WTC11 (cell line): ENCODE results near the gene DNAI7. TPM values are rescaled to one million over a fixed set of nuclear protein-coding genes. Genes with fewer than 3 reads are reported as not detected.

Experiments
- ATAC-seq: fragments of 200-7000 bp; cut with Tn5 transposase; 2 replicates; pipeline ENCODE4 v1.10.0; 2021; ENCODE audit warnings: mild to moderate bottlenecking, moderate library complexity
- CTCF ChIA-PET: fragments of 300-600 bp; sonication (Branson Sonifier 250); formaldehyde crosslinking; loops from one replicate; lab custom pipeline; 2021; ENCODE audit warnings: antibody characterized with exemption; lab: Charles Lee
- POLR2A ChIA-PET: fragments of 350-600 bp; sonication (Branson Sonifier 250); formaldehyde crosslinking; loops from one replicate; lab custom pipeline; 2021; ENCODE audit warnings: antibody characterized with exemption; lab: Charles Lee
- DNase-seq: peaks from one replicate; pipeline ENCODE4 v3.0.0; 2021; ENCODE audit warnings: low spot score
- H3K27ac Mint-ChIP-seq: 2 replicates; pipeline ENCODE4 v1.8.0; 2021; ENCODE audit warnings: mixed read lengths
- H3K27me3 Mint-ChIP-seq: 2 replicates; pipeline ENCODE4 v1.8.0; 2021; ENCODE audit warnings: low read depth, mild to moderate bottlenecking, moderate library complexity, mixed read lengths
- H3K36me3 Mint-ChIP-seq: 2 replicates; pipeline ENCODE4 v1.8.0; 2021; ENCODE audit warnings: mixed read lengths
- H3K4me1 Mint-ChIP-seq: 2 replicates; pipeline ENCODE4 v1.8.0; 2022; ENCODE audit warnings: mixed read lengths
- H3K4me3 Mint-ChIP-seq: 2 replicates; pipeline ENCODE4 v1.8.0; 2021; ENCODE audit warnings: mild to moderate bottlenecking, moderate library complexity, mixed read lengths
- H3K9me3 Mint-ChIP-seq: 2 replicates; pipeline ENCODE4 v1.8.0; 2021; ENCODE audit warnings: mixed read lengths
- ESRRA ChIP-seq: sonication (generic); formaldehyde crosslinking; IDR thresholded peaks from 2 replicates; pipeline ENCODE4 v1.8.1; 2022; ENCODE audit warnings: mild to moderate bottlenecking, missing genetic modification reagents, borderline replicate concordance
- GTF2I ChIP-seq: fragments of 250-450 bp; sonication (Bioruptor Pico); conservative IDR thresholded peaks from 2 replicates; pipeline ENCODE4 v1.4.0; 2021; ENCODE audit warnings: mild to moderate bottlenecking
- JAZF1 ChIP-seq: fragments of 250-450 bp; sonication (Bioruptor Pico); IDR thresholded peaks from 2 replicates; pipeline ENCODE4 v1.9.0; 2021; ENCODE audit warnings: moderate library complexity, mild to moderate bottlenecking, inconsistent platforms
- KAT7 ChIP-seq: sonication (generic); formaldehyde crosslinking; IDR thresholded peaks from 2 replicates; pipeline ENCODE4 v1.8.1; 2023; ENCODE audit warnings: missing genetic modification reagents, mild to moderate bottlenecking, borderline replicate concordance
- MYBL2 ChIP-seq: sonication (generic); formaldehyde crosslinking; IDR thresholded peaks from 2 replicates; pipeline ENCODE4 v1.8.1; 2023; ENCODE audit warnings: mild to moderate bottlenecking, moderate library complexity, missing genetic modification reagents
- NR3C1 ChIP-seq: sonication (generic); formaldehyde crosslinking; conservative IDR thresholded peaks from 2 replicates; pipeline ENCODE4 v1.8.1; 2023; ENCODE audit warnings: low read depth, mild to moderate bottlenecking, missing genetic modification reagents
- SMAD4 ChIP-seq: sonication (generic); formaldehyde crosslinking; IDR thresholded peaks from 2 replicates; pipeline ENCODE4 v1.8.0; 2022; ENCODE audit warnings: mild to moderate bottlenecking, missing genetic modification reagents
- ZNF232 ChIP-seq: sonication (generic); formaldehyde crosslinking; IDR thresholded peaks from 2 replicates; pipeline ENCODE4 v1.8.0; 2022; ENCODE audit warnings: mild to moderate bottlenecking, missing genetic modification reagents
- ZNF416 ChIP-seq: fragments of 250-450 bp; sonication (Bioruptor Pico); IDR thresholded peaks from 2 replicates; pipeline ENCODE4 v1.9.0; 2021; ENCODE audit warnings: mild to moderate bottlenecking, inconsistent platforms
- ZNF423 ChIP-seq: fragments of 250-450 bp; sonication (Bioruptor Pico); IDR thresholded peaks from 2 replicates; pipeline ENCODE4 v2.1.2; 2022; ENCODE audit warnings: mild to moderate bottlenecking, moderate library complexity
- total RNA-seq: library from RNA; stranded (reverse); gene quantifications from 3 replicates; pipeline ENCODE4 v1.2.3, GENCODE V29; 2021
- TF ChIP-seq, protein P1 (sequence below): sonication (generic); formaldehyde crosslinking; IDR thresholded peaks from 2 replicates; pipeline ENCODE4 v1.8.0; 2023; ENCODE audit warnings: mild to moderate bottlenecking, missing genetic modification reagents
- TF ChIP-seq, protein P2 (sequence below): sonication (generic); formaldehyde crosslinking; IDR thresholded peaks from 2 replicates; pipeline ENCODE4 v1.8.0; 2022; ENCODE audit warnings: missing genetic modification reagents
- TF ChIP-seq, protein P3 (sequence below): sonication (generic); formaldehyde crosslinking; conservative IDR thresholded peaks from 2 replicates; pipeline ENCODE4 v1.8.1; 2023; ENCODE audit warnings: mild to moderate bottlenecking, low read depth, missing genetic modification reagents, moderate library complexity
- TF ChIP-seq, protein P4 (sequence below): fragments of 250-450 bp; sonication (Bioruptor Pico); IDR thresholded peaks from 2 replicates; pipeline ENCODE4 v1.9.0; 2021; ENCODE audit warnings: mild to moderate bottlenecking, borderline replicate concordance
- TF ChIP-seq, protein P5 (sequence below): sonication (generic); formaldehyde crosslinking; IDR thresholded peaks from 2 replicates; pipeline ENCODE4 v1.8.1; 2023; ENCODE audit warnings: mild to moderate bottlenecking, missing genetic modification reagents, moderate library complexity
- TF ChIP-seq, protein P6 (sequence below): sonication (generic); formaldehyde crosslinking; IDR thresholded peaks from 2 replicates; pipeline ENCODE4 v1.8.1; 2023; ENCODE audit warnings: mild to moderate bottlenecking, missing genetic modification reagents, borderline replicate concordance

The DNAI7 gene
- total RNA-seq, 1 experiment from 2014 or later, result not detected

DNA sequence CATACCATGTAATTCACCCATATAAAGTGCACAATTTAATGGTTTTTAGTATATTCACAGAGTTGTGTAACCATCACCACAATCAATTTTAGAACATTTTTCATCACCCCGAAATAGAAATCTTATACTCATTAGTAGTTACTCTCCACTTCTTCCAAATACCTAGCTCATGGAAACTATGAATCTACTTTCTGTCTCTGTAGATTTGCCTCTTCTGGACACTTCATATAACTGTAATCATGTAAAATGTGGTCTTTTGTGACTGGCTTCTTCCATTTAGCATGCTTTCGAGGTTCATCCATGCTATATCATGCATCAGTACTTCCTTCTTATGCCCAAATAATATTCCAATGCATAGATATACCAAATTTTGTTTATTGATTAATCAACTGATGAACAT lies 10.8 kb downstream of the DNAI7 start (continued):
- TF ChIP-seq, protein P1, sequence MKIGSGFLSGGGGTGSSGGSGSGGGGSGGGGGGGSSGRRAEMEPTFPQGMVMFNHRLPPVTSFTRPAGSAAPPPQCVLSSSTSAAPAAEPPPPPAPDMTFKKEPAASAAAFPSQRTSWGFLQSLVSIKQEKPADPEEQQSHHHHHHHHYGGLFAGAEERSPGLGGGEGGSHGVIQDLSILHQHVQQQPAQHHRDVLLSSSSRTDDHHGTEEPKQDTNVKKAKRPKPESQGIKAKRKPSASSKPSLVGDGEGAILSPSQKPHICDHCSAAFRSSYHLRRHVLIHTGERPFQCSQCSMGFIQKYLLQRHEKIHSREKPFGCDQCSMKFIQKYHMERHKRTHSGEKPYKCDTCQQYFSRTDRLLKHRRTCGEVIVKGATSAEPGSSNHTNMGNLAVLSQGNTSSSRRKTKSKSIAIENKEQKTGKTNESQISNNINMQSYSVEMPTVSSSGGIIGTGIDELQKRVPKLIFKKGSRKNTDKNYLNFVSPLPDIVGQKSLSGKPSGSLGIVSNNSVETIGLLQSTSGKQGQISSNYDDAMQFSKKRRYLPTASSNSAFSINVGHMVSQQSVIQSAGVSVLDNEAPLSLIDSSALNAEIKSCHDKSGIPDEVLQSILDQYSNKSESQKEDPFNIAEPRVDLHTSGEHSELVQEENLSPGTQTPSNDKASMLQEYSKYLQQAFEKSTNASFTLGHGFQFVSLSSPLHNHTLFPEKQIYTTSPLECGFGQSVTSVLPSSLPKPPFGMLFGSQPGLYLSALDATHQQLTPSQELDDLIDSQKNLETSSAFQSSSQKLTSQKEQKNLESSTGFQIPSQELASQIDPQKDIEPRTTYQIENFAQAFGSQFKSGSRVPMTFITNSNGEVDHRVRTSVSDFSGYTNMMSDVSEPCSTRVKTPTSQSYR (CRISPR knock-in tag), result no peak
- TF ChIP-seq SMAD4 (CRISPR knock-in tag) (no peak), JAZF1 (no peak), ESRRA (CRISPR knock-in tag) (no peak), ZNF416 (no peak), NR3C1 (CRISPR knock-in tag) (no peak), GTF2I (CRISPR knock-in tag) (no peak), ZNF232 (CRISPR knock-in tag) (no peak), ZNF423 (CRISPR knock-in tag) (no peak)
- TF ChIP-seq, protein P2, sequence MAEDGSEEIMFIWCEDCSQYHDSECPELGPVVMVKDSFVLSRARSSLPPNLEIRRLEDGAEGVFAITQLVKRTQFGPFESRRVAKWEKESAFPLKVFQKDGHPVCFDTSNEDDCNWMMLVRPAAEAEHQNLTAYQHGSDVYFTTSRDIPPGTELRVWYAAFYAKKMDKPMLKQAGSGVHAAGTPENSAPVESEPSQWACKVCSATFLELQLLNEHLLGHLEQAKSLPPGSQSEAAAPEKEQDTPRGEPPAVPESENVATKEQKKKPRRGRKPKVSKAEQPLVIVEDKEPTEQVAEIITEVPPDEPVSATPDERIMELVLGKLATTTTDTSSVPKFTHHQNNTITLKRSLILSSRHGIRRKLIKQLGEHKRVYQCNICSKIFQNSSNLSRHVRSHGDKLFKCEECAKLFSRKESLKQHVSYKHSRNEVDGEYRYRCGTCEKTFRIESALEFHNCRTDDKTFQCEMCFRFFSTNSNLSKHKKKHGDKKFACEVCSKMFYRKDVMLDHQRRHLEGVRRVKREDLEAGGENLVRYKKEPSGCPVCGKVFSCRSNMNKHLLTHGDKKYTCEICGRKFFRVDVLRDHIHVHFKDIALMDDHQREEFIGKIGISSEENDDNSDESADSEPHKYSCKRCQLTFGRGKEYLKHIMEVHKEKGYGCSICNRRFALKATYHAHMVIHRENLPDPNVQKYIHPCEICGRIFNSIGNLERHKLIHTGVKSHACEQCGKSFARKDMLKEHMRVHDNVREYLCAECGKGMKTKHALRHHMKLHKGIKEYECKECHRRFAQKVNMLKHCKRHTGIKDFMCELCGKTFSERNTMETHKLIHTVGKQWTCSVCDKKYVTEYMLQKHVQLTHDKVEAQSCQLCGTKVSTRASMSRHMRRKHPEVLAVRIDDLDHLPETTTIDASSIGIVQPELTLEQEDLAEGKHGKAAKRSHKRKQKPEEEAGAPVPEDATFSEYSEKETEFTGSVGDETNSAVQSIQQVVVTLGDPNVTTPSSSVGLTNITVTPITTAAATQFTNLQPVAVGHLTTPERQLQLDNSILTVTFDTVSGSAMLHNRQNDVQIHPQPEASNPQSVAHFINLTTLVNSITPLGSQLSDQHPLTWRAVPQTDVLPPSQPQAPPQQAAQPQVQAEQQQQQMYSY (CRISPR knock-in tag), result no peak
- TF ChIP-seq, protein P3, sequence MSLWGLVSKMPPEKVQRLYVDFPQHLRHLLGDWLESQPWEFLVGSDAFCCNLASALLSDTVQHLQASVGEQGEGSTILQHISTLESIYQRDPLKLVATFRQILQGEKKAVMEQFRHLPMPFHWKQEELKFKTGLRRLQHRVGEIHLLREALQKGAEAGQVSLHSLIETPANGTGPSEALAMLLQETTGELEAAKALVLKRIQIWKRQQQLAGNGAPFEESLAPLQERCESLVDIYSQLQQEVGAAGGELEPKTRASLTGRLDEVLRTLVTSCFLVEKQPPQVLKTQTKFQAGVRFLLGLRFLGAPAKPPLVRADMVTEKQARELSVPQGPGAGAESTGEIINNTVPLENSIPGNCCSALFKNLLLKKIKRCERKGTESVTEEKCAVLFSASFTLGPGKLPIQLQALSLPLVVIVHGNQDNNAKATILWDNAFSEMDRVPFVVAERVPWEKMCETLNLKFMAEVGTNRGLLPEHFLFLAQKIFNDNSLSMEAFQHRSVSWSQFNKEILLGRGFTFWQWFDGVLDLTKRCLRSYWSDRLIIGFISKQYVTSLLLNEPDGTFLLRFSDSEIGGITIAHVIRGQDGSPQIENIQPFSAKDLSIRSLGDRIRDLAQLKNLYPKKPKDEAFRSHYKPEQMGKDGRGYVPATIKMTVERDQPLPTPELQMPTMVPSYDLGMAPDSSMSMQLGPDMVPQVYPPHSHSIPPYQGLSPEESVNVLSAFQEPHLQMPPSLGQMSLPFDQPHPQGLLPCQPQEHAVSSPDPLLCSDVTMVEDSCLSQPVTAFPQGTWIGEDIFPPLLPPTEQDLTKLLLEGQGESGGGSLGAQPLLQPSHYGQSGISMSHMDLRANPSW (CRISPR knock-in tag), result no peak

DNA sequence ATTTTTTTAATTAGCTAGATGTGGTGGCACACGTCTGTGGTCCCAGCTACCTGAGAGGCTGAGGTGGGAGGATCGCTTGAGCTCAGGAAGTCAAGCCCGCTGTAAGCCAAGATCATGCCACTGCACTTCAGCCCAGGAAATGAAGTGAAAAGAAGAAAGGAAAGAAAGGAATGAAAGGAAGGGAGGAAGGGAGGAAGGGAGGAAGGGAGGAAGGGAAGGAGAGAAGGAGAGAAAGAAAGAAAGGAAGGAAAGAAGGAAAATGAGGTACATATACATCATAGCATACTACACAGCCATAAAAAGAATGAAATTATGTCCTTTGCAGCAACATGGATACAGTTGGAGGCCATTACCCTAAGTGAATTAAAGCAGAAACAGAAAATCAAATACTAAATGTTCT lies 12.2 kb downstream of the DNAI7 start:
- CTCF ChIA-PET, result interaction anchor here (1.2 kb wide), 1 partner anchor 28 kb away, joined by 3 read pairs; no protein-coding TSS in a partner anchor
- TF ChIP-seq, protein P4, sequence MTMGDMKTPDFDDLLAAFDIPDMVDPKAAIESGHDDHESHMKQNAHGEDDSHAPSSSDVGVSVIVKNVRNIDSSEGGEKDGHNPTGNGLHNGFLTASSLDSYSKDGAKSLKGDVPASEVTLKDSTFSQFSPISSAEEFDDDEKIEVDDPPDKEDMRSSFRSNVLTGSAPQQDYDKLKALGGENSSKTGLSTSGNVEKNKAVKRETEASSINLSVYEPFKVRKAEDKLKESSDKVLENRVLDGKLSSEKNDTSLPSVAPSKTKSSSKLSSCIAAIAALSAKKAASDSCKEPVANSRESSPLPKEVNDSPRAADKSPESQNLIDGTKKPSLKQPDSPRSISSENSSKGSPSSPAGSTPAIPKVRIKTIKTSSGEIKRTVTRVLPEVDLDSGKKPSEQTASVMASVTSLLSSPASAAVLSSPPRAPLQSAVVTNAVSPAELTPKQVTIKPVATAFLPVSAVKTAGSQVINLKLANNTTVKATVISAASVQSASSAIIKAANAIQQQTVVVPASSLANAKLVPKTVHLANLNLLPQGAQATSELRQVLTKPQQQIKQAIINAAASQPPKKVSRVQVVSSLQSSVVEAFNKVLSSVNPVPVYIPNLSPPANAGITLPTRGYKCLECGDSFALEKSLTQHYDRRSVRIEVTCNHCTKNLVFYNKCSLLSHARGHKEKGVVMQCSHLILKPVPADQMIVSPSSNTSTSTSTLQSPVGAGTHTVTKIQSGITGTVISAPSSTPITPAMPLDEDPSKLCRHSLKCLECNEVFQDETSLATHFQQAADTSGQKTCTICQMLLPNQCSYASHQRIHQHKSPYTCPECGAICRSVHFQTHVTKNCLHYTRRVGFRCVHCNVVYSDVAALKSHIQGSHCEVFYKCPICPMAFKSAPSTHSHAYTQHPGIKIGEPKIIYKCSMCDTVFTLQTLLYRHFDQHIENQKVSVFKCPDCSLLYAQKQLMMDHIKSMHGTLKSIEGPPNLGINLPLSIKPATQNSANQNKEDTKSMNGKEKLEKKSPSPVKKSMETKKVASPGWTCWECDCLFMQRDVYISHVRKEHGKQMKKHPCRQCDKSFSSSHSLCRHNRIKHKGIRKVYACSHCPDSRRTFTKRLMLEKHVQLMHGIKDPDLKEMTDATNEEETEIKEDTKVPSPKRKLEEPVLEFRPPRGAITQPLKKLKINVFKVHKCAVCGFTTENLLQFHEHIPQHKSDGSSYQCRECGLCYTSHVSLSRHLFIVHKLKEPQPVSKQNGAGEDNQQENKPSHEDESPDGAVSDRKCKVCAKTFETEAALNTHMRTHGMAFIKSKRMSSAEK (CRISPR knock-in tag), result no peak
- TF ChIP-seq, protein P5, sequence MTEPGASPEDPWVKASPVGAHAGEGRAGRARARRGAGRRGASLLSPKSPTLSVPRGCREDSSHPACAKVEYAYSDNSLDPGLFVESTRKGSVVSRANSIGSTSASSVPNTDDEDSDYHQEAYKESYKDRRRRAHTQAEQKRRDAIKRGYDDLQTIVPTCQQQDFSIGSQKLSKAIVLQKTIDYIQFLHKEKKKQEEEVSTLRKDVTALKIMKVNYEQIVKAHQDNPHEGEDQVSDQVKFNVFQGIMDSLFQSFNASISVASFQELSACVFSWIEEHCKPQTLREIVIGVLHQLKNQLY (CRISPR knock-in tag), result no peak
- no peak for TF ChIP-seq KAT7 (CRISPR knock-in tag)
- TF ChIP-seq, protein P6, sequence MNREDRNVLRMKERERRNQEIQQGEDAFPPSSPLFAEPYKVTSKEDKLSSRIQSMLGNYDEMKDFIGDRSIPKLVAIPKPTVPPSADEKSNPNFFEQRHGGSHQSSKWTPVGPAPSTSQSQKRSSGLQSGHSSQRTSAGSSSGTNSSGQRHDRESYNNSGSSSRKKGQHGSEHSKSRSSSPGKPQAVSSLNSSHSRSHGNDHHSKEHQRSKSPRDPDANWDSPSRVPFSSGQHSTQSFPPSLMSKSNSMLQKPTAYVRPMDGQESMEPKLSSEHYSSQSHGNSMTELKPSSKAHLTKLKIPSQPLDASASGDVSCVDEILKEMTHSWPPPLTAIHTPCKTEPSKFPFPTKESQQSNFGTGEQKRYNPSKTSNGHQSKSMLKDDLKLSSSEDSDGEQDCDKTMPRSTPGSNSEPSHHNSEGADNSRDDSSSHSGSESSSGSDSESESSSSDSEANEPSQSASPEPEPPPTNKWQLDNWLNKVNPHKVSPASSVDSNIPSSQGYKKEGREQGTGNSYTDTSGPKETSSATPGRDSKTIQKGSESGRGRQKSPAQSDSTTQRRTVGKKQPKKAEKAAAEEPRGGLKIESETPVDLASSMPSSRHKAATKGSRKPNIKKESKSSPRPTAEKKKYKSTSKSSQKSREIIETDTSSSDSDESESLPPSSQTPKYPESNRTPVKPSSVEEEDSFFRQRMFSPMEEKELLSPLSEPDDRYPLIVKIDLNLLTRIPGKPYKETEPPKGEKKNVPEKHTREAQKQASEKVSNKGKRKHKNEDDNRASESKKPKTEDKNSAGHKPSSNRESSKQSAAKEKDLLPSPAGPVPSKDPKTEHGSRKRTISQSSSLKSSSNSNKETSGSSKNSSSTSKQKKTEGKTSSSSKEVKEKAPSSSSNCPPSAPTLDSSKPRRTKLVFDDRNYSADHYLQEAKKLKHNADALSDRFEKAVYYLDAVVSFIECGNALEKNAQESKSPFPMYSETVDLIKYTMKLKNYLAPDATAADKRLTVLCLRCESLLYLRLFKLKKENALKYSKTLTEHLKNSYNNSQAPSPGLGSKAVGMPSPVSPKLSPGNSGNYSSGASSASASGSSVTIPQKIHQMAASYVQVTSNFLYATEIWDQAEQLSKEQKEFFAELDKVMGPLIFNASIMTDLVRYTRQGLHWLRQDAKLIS (CRISPR knock-in tag), result no peak
- no peak for TF ChIP-seq MYBL2 (CRISPR knock-in tag)

More for the DNA sequence above, 12.2 kb downstream of the DNAI7 start:
- DNase-seq (no peak), ATAC-seq (no peak)
- no peaks in the 10 kb centered on the region for H3K4me1 Mint-ChIP-seq
- no peaks in the 10 kb centered on the region for H3K36me3 Mint-ChIP-seq
- H3K27ac Mint-ChIP-seq, result no peak overlapping the region
- no peak overlapping the region for H3K4me3 Mint-ChIP-seq
- H3K27me3 Mint-ChIP-seq, result no peaks in the 10 kb centered on the region
- POLR2A ChIA-PET, result interaction anchor here (0.9 kb wide), 1 partner anchor 12 kb away, joined by 3 read pairs; the partner anchor contains the start of genes DNAI7 and ETFRF1
- no peaks in the 10 kb centered on the region for H3K9me3 Mint-ChIP-seq
